Breast epithelium (tissue), 3 donors: ENCODE results near the gene RNU1-1.
"Not testable (repeated sequence)": the region's sequence is repeated elsewhere in the genome, so short reads cannot be mapped to it uniquely, and the experiment has no call there.

ENCODE experiments used
- POLR2AphosphoS5 ChIP-seq, 3 donors: sonication (generic); formaldehyde crosslinking; IDR thresholded peaks; one replicate each; pipeline ENCODE4 v1.6.1; 2017; ENCODE audit warnings: antibody characterized with exemption in 3 of 3
- TF ChIP-seq, protein P1 (sequence below), 3 donors: fragments of 450-650 bp; IDR thresholded peaks; one replicate each; pipeline ENCODE4 v1.5.1; 2016 to 2017; ENCODE audit warnings: antibody characterized with exemption in 3 of 3, mild to moderate bottlenecking in 3 of 3, moderate library complexity in 3 of 3

DNA sequence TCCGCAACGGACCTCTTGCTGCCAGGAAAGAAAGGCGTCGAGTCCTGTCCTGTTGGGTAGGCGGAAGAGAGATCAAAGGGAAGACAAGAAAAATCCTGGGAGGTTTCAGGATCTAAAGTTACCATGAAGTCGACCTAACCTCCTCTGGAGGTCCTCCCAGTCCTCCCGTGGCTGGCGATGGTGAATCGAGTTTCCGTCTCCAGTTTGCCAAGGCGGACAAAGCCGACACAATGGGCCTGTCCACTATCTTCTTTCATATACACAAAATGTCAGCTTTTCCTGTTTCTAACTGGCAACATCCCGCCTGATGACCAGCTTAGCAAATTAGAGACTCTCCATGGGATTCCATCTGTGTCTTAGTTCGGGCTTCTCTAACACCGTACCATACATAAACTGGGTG lies 22.7 kb upstream of the RNU1-1 start:
- TF ChIP-seq, protein P1, sequence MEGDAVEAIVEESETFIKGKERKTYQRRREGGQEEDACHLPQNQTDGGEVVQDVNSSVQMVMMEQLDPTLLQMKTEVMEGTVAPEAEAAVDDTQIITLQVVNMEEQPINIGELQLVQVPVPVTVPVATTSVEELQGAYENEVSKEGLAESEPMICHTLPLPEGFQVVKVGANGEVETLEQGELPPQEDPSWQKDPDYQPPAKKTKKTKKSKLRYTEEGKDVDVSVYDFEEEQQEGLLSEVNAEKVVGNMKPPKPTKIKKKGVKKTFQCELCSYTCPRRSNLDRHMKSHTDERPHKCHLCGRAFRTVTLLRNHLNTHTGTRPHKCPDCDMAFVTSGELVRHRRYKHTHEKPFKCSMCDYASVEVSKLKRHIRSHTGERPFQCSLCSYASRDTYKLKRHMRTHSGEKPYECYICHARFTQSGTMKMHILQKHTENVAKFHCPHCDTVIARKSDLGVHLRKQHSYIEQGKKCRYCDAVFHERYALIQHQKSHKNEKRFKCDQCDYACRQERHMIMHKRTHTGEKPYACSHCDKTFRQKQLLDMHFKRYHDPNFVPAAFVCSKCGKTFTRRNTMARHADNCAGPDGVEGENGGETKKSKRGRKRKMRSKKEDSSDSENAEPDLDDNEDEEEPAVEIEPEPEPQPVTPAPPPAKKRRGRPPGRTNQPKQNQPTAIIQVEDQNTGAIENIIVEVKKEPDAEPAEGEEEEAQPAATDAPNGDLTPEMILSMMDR (IDR thresholded peaks at IDR 0.05) = not testable (repeated sequence)
- TF ChIP-seq POLR2AphosphoS5 (IDR thresholded peaks at IDR 0.05) = not testable (repeated sequence)
